IgD-negative memory B cell (primary cell): ENCODE results near the gene WRNIP1. TPM values are rescaled to one million over a fixed set of nuclear protein-coding genes. Genes with fewer than 3 reads are reported as not detected.

Experiments used
- H3K27ac Mint-ChIP-seq, 3 donors: one replicate each; pipeline ENCODE4 v1.8.0; 2020 to 2022; ENCODE audit warnings: mild to moderate bottlenecking in 3 of 3, mixed read lengths in 3 of 3, moderate library complexity in 1 of 3
- H3K27me3 Mint-ChIP-seq: one replicate; pipeline ENCODE4 v1.8.0; 2021; ENCODE audit warnings: mixed read lengths
- H3K36me3 Mint-ChIP-seq: one replicate; pipeline ENCODE4 v1.8.0; 2020; ENCODE audit warnings: mild to moderate bottlenecking, mixed read lengths
- H3K4me1 Mint-ChIP-seq, 3 donors: one replicate each; pipeline ENCODE4 v1.8.0; 2020 to 2022; ENCODE audit warnings: mixed read lengths in 3 of 3, mild to moderate bottlenecking in 1 of 3
- H3K4me3 Mint-ChIP-seq, 4 donors: one replicate each; pipeline ENCODE4 v1.8.0; 2020 to 2022; ENCODE audit warnings: mild to moderate bottlenecking in 4 of 4, mixed read lengths in 4 of 4, moderate library complexity in 3 of 4
- H3K9me3 Mint-ChIP-seq, 3 donors: one replicate each; pipeline ENCODE4 v1.8.0; 2020 to 2021; ENCODE audit warnings: mixed read lengths in 3 of 3, mild to moderate bottlenecking in 1 of 3
- polyA plus RNA-seq: library from polyadenylated mRNA; unstranded; fragments of 300-500 nt; fragmentation: Illumina TruSeq; gene quantifications from one replicate; pipeline ENCODE4 v1.2.3, GENCODE V29; 2021

The WRNIP1 gene
- polyA plus RNA-seq, 1 donor from 2014 or later: 34.5 TPM

DNA sequence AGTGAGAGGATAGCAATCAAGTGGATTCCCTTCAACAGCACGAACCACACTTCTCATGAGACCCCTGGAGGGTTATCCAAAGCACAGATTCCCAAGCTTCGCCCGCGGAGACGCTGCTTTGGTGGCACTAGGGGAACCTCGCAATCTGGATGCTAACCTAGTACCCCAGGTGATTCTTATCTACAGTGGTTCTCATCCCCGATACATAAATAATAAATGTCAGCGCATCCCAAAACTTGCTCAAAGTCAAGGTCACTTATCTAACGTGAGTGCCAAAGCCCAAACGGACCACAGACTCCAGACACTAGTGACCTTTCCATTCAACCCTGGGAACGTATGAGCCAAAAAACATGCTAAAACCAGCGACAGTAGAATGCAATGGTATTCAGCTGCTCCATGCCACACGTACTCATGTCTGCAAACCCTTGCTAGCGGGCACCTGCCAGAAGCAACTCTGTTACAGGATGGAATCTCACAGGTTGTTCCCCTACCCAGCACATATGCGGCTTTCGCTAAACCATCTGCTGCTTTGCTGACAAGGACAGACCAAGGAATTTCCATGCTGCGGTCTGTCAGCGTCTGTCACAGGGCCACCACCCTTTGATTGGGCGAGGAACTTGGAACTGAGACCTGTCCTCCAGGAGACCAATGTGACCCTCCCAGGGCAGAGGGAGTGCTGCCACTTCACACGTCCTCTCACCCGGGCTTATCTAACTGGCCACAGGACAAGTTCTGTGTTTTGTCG lies 31.3 kb upstream of the WRNIP1 start:
- Mint-ChIP-seq H3K4me3 (peak overlapping the region in 1 of 4 donors; percentile 51), H3K27ac (peak overlapping the region; percentile 3 to 95 (median 63)), H3K9me3 (peaks cover 0 to 8% (median 3%) of the 10 kb centered on the region in 3 donors), H3K4me1 (peaks cover 0 to 12% (median 0%) of the 10 kb centered on the region in 3 donors), H3K27me3 (no peaks in the 10 kb centered on the region), H3K36me3 (peaks cover 3% of the 10 kb centered on the region)

DNA sequence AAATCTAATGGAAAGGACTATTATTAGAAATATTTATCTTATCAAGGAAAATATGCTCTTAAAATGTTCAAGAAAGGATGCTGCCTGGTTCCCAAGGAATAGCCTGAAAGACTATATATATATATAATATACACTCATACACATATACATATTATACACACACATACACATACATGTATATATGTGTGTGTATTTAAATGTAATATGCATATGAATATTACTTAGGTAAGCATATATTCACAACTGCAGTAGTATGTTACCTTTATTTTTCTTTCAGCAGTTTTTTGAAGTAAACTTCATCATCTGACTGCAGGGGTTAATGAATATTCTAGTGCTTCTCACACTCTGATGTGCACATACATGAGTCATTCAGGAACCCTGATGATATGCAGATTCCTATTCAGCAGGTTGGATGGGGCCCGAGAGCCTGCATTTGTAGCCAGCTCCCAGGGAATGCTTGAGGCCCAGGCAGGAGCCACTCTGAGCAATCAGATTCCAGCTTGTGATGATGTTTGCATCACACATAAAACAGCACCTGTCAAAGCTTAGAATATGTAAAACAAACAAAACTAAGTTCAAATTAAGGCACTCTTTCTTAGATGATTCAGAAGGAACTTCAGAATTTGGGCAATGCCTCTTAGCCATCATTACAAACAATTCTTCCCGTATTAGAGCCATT lies 30.6 kb upstream of the WRNIP1 start:
- peak overlapping the region in 1 of 3 donors; percentile 95 for H3K27ac Mint-ChIP-seq
- peaks cover 0 to 8% (median 3%) of the 10 kb centered on the region in 3 donors for H3K9me3 Mint-ChIP-seq
- no peaks in the 10 kb centered on the region for H3K27me3 Mint-ChIP-seq
- H3K36me3 Mint-ChIP-seq: peaks cover 3% of the 10 kb centered on the region
- H3K4me1 Mint-ChIP-seq: peaks cover 0 to 12% (median 0%) of the 10 kb centered on the region in 3 donors
- no peak overlapping the region for H3K4me3 Mint-ChIP-seq

DNA sequence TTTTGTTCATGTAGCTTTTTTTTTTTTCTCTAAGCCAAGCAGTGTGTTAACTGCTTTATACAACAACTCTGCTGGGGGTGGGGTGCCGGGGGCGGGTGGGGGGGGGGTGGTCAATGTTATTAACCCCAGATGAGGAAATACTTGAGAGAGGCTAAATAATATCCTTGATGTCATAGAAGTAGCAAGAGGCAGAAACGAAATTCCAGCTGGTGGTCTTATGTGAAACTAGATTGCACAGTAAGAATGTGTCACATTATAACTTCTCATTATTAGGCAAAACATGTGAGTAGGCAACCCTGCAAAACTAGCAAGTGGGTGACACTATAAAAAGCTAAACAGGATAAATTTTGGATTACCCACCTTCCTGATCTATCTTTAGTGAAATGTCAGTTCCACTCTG lies 27.3 kb upstream of the WRNIP1 start:
- no peaks in the 10 kb centered on the region for H3K9me3 Mint-ChIP-seq
- H3K4me3 Mint-ChIP-seq: no peak overlapping the region
- H3K27ac Mint-ChIP-seq: no peak overlapping the region
- H3K27me3 Mint-ChIP-seq: no peaks in the 10 kb centered on the region
- H3K36me3 Mint-ChIP-seq: peaks cover 3% of the 10 kb centered on the region
- H3K4me1 Mint-ChIP-seq: peaks cover 0 to 10% (median 0%) of the 10 kb centered on the region in 3 donors

DNA sequence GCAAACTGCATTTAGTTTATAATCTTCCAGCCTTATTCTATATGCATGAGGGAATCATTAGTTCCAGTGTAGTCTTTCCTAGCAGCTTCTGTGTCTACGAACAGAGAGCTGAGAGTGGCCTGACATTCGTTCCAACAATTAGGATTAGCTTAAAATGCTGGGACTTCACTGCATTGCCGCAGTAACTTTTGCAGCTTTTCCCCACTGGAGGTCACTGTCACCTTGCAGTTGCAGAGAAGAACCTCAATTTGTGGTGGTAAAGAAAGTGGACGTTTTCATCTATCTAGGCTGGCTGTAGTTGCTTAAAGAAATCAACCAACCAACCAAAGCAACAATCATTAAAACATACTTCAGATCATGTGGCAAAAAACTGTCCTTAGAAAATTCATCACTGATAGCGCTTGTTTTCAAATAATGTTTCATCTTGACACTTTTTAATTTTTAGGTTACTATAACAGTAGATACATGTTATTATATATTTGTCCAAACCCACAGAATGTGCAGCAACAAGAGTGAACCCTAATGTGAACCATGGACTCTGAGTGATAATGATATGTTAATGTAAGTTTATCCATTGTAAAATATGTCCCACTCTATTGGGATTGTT lies 26.7 kb upstream of the WRNIP1 start:
- peaks cover 0 to 4% (median 0%) of the 10 kb centered on the region in 3 donors for H3K4me1 Mint-ChIP-seq
- H3K9me3 Mint-ChIP-seq: no peaks in the 10 kb centered on the region
- peaks cover 3% of the 10 kb centered on the region for H3K36me3 Mint-ChIP-seq
- no peak overlapping the region for H3K4me3 Mint-ChIP-seq
- H3K27me3 Mint-ChIP-seq: no peaks in the 10 kb centered on the region
- no peak overlapping the region for H3K27ac Mint-ChIP-seq

DNA sequence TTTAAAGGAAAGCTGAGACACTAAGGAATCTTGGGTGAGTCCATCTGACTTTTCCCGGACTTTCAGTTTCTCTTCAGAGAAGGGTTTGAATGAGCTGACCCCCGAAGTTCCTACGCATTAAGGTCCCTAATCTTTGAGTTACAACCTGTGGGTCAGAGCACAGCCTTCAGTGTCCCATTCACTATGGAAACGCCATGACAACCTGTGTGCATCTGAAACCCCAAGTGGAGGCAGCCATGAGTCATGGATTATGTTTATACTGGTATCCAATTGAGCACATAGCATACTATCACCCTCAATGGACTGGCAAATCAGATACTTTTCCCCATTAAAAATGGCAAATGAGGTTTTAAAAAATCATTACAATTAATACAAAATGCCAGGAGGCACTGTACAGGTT lies 25.9 kb upstream of the WRNIP1 start:
- Mint-ChIP-seq H3K4me1 (no peaks in the 10 kb centered on the region), H3K9me3 (no peaks in the 10 kb centered on the region), H3K27me3 (no peaks in the 10 kb centered on the region), H3K4me3 (no peak overlapping the region), H3K36me3 (peaks cover 3% of the 10 kb centered on the region), H3K27ac (no peak overlapping the region)

DNA sequence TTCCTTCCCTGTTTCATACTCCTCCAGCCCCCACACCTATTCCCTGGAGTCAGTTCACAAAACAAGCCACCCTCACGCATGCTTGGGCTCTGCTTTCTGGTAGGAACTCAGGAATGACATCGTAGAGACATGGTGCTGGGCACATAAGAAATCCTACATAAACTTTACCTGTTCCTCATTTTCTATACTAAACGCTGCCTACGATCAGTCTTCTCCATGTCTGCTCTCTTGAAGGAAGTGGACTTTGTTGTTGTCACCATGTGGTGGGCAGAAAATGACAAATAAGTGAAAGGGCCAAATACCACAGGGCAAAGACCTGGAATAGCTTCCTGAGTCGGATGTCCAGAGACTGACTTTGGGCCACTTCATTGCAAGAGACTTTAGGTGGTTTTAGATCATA lies 24.6 kb upstream of the WRNIP1 start:
- Mint-ChIP-seq H3K4me1 (no peaks in the 10 kb centered on the region), H3K36me3 (peaks cover 3% of the 10 kb centered on the region), H3K4me3 (no peak overlapping the region), H3K9me3 (no peaks in the 10 kb centered on the region), H3K27me3 (no peaks in the 10 kb centered on the region), H3K27ac (no peak overlapping the region)

DNA sequence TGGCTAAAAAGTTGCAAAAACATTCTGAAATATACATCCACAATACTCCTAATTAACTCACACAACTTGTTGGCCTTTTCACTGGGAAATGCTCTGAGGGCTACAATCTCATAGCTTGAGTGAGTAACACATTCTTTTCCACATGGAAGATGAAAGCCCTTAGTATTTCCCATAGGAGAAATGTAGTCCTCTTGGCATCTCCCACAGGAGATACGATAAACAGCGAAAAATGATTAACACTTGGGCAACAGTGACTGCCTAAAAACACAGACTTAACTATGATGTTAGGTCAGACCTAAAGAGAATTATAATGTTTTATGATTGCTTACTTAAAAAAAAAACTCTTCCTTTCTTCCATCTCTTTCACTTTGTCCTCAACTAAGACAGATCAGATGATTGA lies 23.4 kb upstream of the WRNIP1 start:
- Mint-ChIP-seq H3K4me1 (no peaks in the 10 kb centered on the region), H3K9me3 (no peaks in the 10 kb centered on the region), H3K27ac (no peak overlapping the region), H3K4me3 (no peak overlapping the region), H3K36me3 (peaks cover 2% of the 10 kb centered on the region), H3K27me3 (no peaks in the 10 kb centered on the region)

DNA sequence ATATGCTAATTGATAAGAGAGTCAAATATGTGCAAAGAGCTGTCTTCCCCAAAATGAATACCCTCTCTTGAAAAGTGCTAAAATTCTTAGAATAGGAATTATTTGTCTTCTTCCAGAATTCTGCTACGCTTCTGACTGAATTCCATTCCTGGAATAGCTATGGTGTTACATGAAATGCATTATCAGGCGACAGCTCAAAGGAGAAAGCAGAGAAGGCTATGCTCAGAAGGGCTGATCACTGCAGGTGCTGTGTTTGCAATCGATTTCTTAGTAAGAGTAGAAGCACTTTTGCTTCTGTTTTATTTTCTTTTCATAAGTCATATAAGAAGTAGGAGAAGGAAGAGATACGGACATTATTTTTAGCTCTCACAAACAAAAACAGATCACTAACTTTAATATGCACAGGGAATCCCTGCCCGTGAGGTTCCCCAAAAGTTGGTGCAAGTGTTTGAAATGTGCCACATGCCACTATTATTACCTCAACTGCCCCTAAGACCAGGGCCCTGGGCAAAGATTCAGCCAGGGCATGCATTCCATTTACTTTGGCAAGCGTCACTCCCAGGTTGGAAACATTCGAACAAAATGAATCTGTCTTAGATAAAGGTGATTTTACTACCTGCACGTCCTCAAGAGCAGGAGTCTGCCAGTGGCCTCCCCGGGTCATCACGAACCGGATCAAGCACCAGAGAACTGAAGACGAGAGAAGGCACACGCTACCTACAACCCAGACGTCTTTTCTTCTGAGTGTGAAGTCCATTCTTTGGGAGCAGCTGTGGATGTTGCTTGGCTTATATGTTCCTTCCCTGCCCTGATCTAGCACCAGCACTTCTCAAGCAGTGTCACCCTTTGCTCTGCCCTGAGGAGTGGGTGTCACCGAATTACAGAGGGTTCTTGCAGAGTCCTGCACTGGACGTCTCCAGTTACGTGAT lies 21.6 kb upstream of the WRNIP1 start:
- peaks cover 4% of the 10 kb centered on the region for H3K36me3 Mint-ChIP-seq
- H3K4me1 Mint-ChIP-seq: no peaks in the 10 kb centered on the region
- H3K4me3 Mint-ChIP-seq: no peak overlapping the region
- H3K27ac Mint-ChIP-seq: no peak overlapping the region
- H3K27me3 Mint-ChIP-seq: no peaks in the 10 kb centered on the region
- H3K9me3 Mint-ChIP-seq: no peaks in the 10 kb centered on the region

DNA sequence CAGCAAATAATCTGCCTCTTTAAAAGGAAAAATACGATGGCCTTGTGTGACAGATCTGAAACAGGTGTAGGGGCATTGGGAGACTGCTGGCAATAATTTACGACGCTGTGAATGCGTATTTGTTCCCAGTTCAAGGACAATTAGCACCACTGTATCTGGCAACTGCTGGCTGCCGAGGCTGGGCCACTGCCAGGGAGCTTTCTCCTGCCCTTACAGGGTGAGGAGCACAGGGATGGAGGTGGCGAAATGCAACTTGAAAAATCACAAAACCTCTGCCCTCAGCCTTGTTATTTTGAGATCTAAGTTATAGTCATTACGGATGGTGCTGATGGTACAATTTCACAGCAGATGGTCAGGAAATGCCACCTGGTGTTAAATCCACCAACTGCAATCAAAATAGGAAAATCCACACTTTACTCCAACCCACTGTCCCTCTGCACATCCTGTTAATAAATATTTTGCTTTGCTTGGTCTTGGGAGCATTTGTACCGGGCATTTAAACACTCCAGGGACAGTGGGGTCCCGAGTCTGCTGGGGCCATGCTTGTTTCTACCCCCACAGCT lies 20.9 kb upstream of the WRNIP1 start:
- Mint-ChIP-seq H3K4me1 (no peaks in the 10 kb centered on the region), H3K4me3 (no peak overlapping the region), H3K9me3 (no peaks in the 10 kb centered on the region), H3K27me3 (no peaks in the 10 kb centered on the region), H3K27ac (no peak overlapping the region), H3K36me3 (peaks cover 4% of the 10 kb centered on the region)

DNA sequence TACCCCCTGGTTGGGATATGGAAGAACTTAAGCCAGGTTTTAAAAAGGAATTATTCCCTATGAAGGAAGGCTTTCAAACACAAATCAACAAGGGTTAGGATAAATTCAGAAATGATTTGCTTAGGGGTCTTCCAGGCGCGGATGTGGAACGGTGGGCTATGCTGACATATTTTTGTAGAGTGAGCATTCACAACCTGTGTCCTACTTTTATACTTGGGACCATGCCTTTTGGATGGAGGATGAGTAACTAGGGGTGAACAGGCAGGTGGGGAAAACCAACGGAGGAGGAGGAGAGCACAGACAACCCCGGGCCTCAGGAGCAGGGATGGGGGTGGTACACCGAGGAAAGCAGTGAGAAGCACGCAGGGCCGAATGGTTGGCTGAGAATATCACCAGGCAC lies 20.4 kb upstream of the WRNIP1 start:
- Mint-ChIP-seq H3K36me3 (peaks cover 4% of the 10 kb centered on the region), H3K27ac (no peak overlapping the region), H3K4me3 (no peak overlapping the region), H3K27me3 (no peaks in the 10 kb centered on the region), H3K9me3 (no peaks in the 10 kb centered on the region), H3K4me1 (peaks cover 0 to 1% (median 0%) of the 10 kb centered on the region in 3 donors)

DNA sequence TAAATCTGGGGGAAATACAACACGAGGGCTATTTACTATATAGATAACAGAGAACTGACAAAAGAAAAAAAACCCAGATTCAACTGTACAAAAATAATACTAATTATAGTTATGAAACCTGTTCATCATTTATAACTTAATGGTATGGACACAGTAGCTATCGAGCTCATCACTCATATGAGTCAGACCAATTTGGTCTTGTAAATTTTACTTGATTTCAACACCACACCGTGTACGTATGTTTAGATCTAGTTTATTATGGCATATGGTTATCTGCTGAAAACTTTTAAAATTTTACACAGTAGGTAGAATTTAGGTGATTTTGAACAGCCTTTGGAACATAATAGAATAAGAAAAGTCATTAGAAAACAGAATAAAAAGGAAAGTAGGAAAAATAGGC lies 19.9 kb upstream of the WRNIP1 start:
- H3K4me3 Mint-ChIP-seq: no peak overlapping the region
- no peak overlapping the region for H3K27ac Mint-ChIP-seq
- H3K27me3 Mint-ChIP-seq: no peaks in the 10 kb centered on the region
- H3K9me3 Mint-ChIP-seq: no peaks in the 10 kb centered on the region
- peaks cover 0 to 3% (median 0%) of the 10 kb centered on the region in 3 donors for H3K4me1 Mint-ChIP-seq
- H3K36me3 Mint-ChIP-seq: peaks cover 4% of the 10 kb centered on the region

DNA sequence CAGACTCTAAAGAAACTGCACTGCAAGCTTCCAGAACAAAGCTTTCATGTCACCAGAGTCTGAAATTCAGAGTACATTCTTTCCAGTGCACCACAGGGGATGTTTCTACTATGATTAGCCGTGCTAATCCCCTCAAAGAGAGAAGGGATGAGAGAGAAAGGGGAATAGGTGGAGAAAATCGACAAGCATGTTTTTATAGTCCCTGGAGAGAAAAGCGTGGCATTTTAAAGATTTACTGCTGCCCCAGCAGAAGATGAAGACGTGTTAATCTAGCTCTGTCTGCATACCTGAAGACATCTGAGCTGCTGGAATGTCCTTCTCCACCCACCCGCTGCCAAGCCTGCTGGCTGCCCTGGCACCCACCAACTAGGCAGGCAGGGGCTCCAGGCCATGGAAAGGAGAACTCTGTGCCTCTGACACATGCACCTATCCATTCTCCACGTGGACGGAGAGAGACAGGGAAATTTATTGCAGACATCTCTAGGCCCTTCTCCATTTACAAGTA lies 18.6 kb upstream of the WRNIP1 start:
- peaks cover 4% of the 10 kb centered on the region for H3K36me3 Mint-ChIP-seq
- peaks cover 3% of the 10 kb centered on the region for H3K27me3 Mint-ChIP-seq
- no peak overlapping the region for H3K27ac Mint-ChIP-seq
- H3K4me1 Mint-ChIP-seq: peaks cover 0 to 3% (median 0%) of the 10 kb centered on the region in 3 donors
- H3K9me3 Mint-ChIP-seq: no peaks in the 10 kb centered on the region
- H3K4me3 Mint-ChIP-seq: no peak overlapping the region

DNA sequence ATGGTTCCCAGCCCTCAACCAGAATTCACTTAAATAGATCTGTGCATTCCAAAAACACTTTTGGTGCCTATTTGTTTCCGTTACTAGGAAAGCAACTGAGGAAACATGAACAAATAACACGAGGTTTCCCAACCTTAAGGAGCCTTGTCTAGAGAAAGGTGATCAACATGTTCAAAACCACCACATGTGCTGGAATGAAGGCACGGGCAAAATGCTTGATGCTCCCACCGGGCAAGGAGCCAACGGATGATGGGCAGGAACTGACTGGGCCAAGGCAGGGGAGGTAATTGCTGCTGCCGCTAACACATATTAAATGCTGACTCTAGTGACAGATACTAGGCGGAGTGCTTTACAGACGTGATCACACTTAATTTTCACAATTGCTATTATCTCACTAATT lies 17.0 kb upstream of the WRNIP1 start:
- Mint-ChIP-seq H3K27ac (no peak overlapping the region), H3K9me3 (no peaks in the 10 kb centered on the region), H3K27me3 (peaks cover 11% of the 10 kb centered on the region), H3K4me1 (peaks cover 0 to 3% (median 3%) of the 10 kb centered on the region in 3 donors), H3K4me3 (no peak overlapping the region), H3K36me3 (peaks cover 4% of the 10 kb centered on the region)

DNA sequence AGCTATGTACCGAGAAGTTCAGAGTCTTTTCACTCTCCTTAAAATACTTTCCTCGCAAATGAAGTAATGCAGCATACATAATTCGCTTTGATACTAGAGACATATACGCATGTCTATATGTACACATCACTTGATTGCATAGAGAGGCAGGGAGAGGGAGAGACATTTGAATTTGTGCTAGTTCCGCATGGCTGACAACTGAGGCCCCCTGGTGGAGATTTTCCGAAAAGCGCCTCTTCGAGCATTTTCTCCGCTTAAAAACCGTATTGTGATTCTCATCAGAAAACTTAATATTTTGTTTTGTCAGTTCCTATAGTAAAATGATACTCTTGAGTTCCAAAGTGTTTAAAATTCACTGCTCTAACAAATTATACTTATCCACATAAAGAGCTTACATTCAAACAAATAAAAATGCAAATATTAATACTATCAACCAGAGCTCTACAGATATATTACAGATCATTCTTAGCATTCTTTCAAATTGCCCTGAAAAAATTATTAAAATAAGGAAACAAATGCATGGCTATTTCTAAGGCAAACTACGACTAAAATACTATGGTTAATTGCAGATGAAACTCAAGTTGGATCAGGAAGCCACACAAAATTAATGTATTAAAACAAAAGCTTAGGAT lies 15.1 kb upstream of the WRNIP1 start:
- Mint-ChIP-seq H3K36me3 (peaks cover 4% of the 10 kb centered on the region), H3K27me3 (peaks cover 16% of the 10 kb centered on the region), H3K9me3 (no peaks in the 10 kb centered on the region), H3K27ac (no peak overlapping the region), H3K4me3 (no peak overlapping the region), H3K4me1 (peaks cover 3 to 9% (median 6%) of the 10 kb centered on the region in 3 donors)
